ENCODE results near the gene ORC4. TPM values are rescaled to one million over a fixed set of nuclear protein-coding genes. Genes with fewer than 3 reads are reported as not detected.
A peak's percentile ranks its signal among the peaks of the same experiment; 100 is the strongest.

The ORC4 gene
- total RNA-seq: 10 to 100 TPM; 36.1 to 36.2 TPM
- polyA plus RNA-seq (ENCODE audit: insufficient read length in 6 of 6): 10 to 100 TPM; 57.1 to 86.0 (median 64.3) TPM
- long read RNA-seq, donor 1, full-length matches to known transcripts: 16 of 73 reads
- long read RNA-seq, donor 1, partial matches to known transcripts: 33 of 73 reads
- long read RNA-seq, donor 1, other reads (novel, unspliced or antisense): 24 of 73 reads
- long read RNA-seq, donor 2, full-length matches to known transcripts: 13 of 30 reads
- long read RNA-seq, donor 2, partial matches to known transcripts: 17 of 30 reads
- long read RNA-seq, donor 2, other reads (novel, unspliced or antisense): 0 of 30 reads
- long read RNA-seq, donor 3, full-length matches to known transcripts: 11 of 52 reads
- long read RNA-seq, donor 3, partial matches to known transcripts: 28 of 52 reads
- long read RNA-seq, donor 3, other reads (novel, unspliced or antisense): 13 of 52 reads
- long read RNA-seq, donor 4, full-length matches to known transcripts: 3 of 6 reads
- long read RNA-seq, donor 4, partial matches to known transcripts: 3 of 6 reads
- long read RNA-seq, donor 4, other reads (novel, unspliced or antisense): 0 of 6 reads
- long read RNA-seq, donor 5, full-length matches to known transcripts: 8 of 13 reads
- long read RNA-seq, donor 5, partial matches to known transcripts: 5 of 13 reads
- long read RNA-seq, donor 5, other reads (novel, unspliced or antisense): 0 of 13 reads
- long read RNA-seq, donor 6, full-length matches to known transcripts: 12 of 12 reads
- long read RNA-seq, donor 6, partial matches to known transcripts: 0 of 12 reads
- long read RNA-seq, donor 6, other reads (novel, unspliced or antisense): 0 of 12 reads
- long read RNA-seq, donor 7, full-length matches to known transcripts: 9 of 9 reads
- long read RNA-seq, donor 7, partial matches to known transcripts: 0 of 9 reads
- long read RNA-seq, donor 7, other reads (novel, unspliced or antisense): 0 of 9 reads
- long read RNA-seq, donor 8, full-length matches to known transcripts: 11 of 39 reads
- long read RNA-seq, donor 8, partial matches to known transcripts: 15 of 39 reads
- long read RNA-seq, donor 8, other reads (novel, unspliced or antisense): 13 of 39 reads
- long read RNA-seq, donor 9: 0 reads
- long read RNA-seq, donor 10, full-length matches to known transcripts: 1 of 1 reads
- long read RNA-seq, donor 10, partial matches to known transcripts: 0 of 1 reads
- long read RNA-seq, donor 10, other reads (novel, unspliced or antisense): 0 of 1 reads
- long read RNA-seq, donor 11, full-length matches to known transcripts: 13 of 40 reads
- long read RNA-seq, donor 11, partial matches to known transcripts: 27 of 40 reads
- long read RNA-seq, donor 11, other reads (novel, unspliced or antisense): 0 of 40 reads
- long read RNA-seq, donor 12, full-length matches to known transcripts: 7 of 61 reads
- long read RNA-seq, donor 12, partial matches to known transcripts: 43 of 61 reads
- long read RNA-seq, donor 12, other reads (novel, unspliced or antisense): 11 of 61 reads

DNA sequence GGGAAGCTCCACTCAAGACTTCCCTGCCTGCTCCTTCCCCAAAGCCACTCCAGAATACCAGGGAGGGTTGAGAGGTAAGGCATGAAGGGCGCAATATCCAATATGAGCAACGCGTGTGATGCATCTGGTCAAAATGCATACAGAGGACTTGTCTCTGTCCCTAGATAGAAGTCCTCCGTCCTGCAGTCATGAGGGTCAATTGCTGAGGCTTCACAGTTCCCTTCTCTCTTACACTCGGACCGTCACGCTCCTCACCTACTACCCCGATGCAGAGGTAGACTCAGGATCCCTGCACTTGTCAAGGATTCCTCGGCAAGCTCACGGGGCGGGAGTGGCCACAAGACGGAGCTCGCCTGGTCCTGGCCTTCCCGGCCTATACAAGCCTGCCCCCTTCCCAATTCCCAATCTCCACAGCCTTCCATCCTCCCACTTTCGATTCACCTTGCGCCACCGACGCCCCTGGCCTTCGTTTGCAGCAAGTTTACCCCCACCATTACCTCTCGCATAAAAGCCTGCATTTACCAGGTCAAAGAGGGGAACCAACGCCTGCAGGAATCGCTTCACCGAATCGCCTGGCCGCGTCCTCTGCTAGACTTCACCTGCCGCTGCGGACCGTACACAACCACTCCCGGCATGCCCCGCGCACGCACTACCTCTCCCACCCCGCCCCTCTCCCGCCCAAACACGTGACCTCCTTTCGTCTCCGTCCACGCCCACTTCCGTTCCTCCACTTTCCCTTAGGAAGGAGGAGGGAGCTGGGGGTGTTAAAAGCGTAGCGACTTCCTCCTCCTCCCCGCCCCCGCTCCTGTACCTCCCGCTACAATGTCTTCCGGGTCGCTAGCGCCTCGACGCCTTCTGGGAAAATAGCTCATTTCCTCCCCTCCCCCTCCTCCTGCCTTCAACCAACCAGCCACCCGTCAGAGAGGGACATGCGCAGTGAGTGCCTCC is at the start of gene ORC4:
TSS of gene ORC4 (minus strand) at position 627 of the 948 bp plus-strand sequence. CDS start 44,779 bp downstream, outside the sequence.
- H3K4me1 ChIP-seq: peaks cover 14 to 44% of the 10 kb centered on the region in 2 donors
- intact Hi-C loops (cut with DNase I): no loop called here
- no peaks in the 10 kb centered on the region for H3K36me3 ChIP-seq
- H3K9me3 ChIP-seq: no peaks in the 10 kb centered on the region
- DNase-seq (peak; percentile 97 to 100 (median 99)), ATAC-seq (peak; percentile 96)
- peak within 1 kb of the TSS; percentile 91 to 94 for H3K27ac ChIP-seq
- H3K4me3 ChIP-seq: peak within 1 kb of the TSS; percentile 63 to 76
- no peaks in the 10 kb centered on the region for H3K27me3 ChIP-seq
- TF ChIP-seq, protein P1, sequence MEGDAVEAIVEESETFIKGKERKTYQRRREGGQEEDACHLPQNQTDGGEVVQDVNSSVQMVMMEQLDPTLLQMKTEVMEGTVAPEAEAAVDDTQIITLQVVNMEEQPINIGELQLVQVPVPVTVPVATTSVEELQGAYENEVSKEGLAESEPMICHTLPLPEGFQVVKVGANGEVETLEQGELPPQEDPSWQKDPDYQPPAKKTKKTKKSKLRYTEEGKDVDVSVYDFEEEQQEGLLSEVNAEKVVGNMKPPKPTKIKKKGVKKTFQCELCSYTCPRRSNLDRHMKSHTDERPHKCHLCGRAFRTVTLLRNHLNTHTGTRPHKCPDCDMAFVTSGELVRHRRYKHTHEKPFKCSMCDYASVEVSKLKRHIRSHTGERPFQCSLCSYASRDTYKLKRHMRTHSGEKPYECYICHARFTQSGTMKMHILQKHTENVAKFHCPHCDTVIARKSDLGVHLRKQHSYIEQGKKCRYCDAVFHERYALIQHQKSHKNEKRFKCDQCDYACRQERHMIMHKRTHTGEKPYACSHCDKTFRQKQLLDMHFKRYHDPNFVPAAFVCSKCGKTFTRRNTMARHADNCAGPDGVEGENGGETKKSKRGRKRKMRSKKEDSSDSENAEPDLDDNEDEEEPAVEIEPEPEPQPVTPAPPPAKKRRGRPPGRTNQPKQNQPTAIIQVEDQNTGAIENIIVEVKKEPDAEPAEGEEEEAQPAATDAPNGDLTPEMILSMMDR (IDR thresholded peaks at IDR 0.05): no peak

DNA sequence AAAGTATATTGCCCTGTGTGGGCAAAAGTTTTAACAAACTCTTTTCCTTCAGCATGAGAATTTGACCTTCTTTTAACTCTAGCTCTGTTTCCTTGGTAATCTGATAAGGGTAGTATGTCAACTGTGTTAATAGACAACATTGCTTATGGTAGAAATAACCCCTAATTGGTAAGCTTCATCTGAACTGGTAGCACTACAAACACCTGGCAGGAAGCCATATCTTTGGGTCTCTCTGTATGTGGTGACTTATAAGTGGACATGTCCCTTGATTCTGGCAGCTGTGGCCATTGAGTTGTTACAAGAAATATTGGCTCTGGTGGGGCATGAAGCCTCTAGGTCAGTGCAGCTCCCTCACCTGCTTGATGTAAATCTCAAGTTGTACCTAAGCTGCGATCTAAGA is 47.3 kb upstream of the ORC4 start:
- no peaks in the 10 kb centered on the region for H3K4me1 ChIP-seq
- H3K27ac ChIP-seq: no peak overlapping the region
- H3K9me3 ChIP-seq: no peaks in the 10 kb centered on the region
- H3K27me3 ChIP-seq: no peaks in the 10 kb centered on the region
- intact Hi-C loops (cut with DNase I): no loop called here
- DNase-seq (no peak), ATAC-seq (no peak)
- TF ChIP-seq, protein P1 (IDR thresholded peaks at IDR 0.05): no peak
- H3K4me3 ChIP-seq: no peak overlapping the region
- H3K36me3 ChIP-seq: no peaks in the 10 kb centered on the region

DNA sequence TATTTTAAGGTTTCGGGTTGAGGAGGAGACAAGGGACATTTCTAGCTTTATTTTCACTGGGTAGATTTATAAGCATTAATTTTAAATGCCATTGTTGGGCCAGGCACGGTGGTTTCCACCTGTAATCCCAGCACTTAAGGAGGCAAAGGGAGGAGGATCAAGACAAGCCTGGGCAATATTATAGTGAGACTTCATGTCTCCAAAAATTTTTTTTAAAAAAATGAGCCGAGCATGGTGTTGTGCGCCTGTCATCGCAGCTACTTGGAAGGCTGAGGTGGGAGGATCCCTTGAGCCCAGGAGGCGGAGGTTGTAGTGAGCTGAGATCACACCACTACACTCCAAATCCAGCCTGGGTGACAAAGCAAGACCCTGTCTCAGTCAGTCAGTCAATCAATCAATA is 45.4 kb upstream of the ORC4 start:
- intact Hi-C loops (cut with DNase I): no loop called here
- no peaks in the 10 kb centered on the region for H3K4me1 ChIP-seq

DNA sequence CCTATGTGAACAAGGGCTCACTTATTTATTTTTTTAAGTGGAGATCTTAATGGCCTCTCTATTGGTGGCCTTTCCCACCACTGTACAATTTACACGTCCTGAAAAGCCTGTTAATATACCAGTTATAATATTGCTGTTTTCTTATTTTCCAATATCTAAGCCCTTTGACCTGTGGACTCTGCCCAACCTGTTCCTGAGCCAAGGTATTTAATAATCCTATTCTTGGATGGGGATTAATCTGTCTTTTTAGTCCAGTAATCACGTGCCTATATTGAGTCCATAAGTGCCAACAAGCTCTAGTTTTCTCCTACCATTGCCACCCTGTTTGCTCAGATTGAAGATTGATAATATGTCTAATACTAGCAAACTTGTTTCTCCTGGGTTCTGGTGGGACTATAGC is 43.1 kb upstream of the ORC4 start:
- ATAC-seq (no peak), DNase-seq (no peak)
- intact Hi-C loops (cut with DNase I): no loop called here
- TF ChIP-seq, protein P1 (IDR thresholded peaks at IDR 0.05): no peak
- Histone ChIP-seq H3K4me1 (no peaks in the 10 kb centered on the region), H3K9me3 (no peaks in the 10 kb centered on the region), H3K36me3 (no peaks in the 10 kb centered on the region), H3K4me3 (no peak overlapping the region), H3K27ac (no peak overlapping the region), H3K27me3 (no peaks in the 10 kb centered on the region)

More for the DNA sequence above, 45.4 kb upstream of the ORC4 start:
- Histone ChIP-seq H3K27ac (no peak overlapping the region), H3K4me3 (no peak overlapping the region), H3K27me3 (no peaks in the 10 kb centered on the region), H3K36me3 (no peaks in the 10 kb centered on the region), H3K9me3 (no peaks in the 10 kb centered on the region)
- TF ChIP-seq, protein P1 (IDR thresholded peaks at IDR 0.05): no peak
- ATAC-seq: no peak
- no peak for DNase-seq
